Astrocyte of the cerebellum (primary cell): ENCODE measurements around the gene RNF13.

Source experiments
- DNase-seq: peaks from one replicate; pipeline ENCODE4 v3.0.0-alpha.2; 2011; ENCODE audit warnings: low read depth
- H3K4me3 ChIP-seq: 2 replicates; pipeline ENCODE4 v1.5.1; 2011; ENCODE audit warnings: mild to moderate bottlenecking, low read depth, low read length, moderate library complexity
- in situ Hi-C: cut with HindIII; loops from 2 replicates; pipeline ENCODE4 v1.10.0; 2017; ENCODE audit warnings: low sequenced_read_pairs
- TF ChIP-seq, protein P1 (sequence below): IDR thresholded peaks from 2 replicates; pipeline ENCODE4 v1.5.1; 2012; ENCODE audit warnings: low read length, low read depth, moderate library complexity, mild to moderate bottlenecking; ENCODE audit errors: missing control alignments

The RNF13 gene

DNA sequence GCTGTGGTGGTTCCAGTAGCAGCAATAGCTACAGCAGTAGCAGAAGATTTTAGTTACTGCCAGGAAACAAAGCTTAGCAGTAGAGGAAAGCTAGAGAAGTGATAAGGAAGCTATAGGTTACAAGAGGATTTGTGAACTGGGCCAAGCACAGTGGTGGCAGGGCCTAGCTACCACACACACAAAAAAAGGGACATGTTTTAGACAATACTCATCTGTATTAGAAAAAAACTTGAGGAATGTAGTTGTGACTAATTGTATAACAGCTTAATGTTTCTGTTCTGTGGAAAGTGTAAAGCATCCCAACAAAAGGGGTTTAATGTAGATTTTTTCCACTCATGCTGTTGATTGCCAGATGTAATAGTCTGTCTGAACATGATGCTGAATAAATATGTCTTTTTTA is 187.6 kb downstream of the RNF13 start:
- no peak for DNase-seq
- TF ChIP-seq, protein P1, sequence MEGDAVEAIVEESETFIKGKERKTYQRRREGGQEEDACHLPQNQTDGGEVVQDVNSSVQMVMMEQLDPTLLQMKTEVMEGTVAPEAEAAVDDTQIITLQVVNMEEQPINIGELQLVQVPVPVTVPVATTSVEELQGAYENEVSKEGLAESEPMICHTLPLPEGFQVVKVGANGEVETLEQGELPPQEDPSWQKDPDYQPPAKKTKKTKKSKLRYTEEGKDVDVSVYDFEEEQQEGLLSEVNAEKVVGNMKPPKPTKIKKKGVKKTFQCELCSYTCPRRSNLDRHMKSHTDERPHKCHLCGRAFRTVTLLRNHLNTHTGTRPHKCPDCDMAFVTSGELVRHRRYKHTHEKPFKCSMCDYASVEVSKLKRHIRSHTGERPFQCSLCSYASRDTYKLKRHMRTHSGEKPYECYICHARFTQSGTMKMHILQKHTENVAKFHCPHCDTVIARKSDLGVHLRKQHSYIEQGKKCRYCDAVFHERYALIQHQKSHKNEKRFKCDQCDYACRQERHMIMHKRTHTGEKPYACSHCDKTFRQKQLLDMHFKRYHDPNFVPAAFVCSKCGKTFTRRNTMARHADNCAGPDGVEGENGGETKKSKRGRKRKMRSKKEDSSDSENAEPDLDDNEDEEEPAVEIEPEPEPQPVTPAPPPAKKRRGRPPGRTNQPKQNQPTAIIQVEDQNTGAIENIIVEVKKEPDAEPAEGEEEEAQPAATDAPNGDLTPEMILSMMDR: no peak
- no peak overlapping the region for H3K4me3 ChIP-seq
- in situ Hi-C loops: no loop called here

- TF ChIP-seq, protein P1: no peak
- H3K4me3 ChIP-seq: no peak overlapping the region
- in situ Hi-C loops: no loop called here
- DNase-seq: no peak
Measured at GRCh38 chr3:150005243-150006112, 192.5 kb downstream of the RNF13 start.

- no peak for DNase-seq
- in situ Hi-C loops: no loop called here
- no peak overlapping the region for H3K4me3 ChIP-seq
- TF ChIP-seq, protein P1: no peak
Measured at GRCh38 chr3:150006794-150007193, 193.8 kb downstream of the RNF13 start.
